Mesodermal cell (in vitro differentiated cells): ENCODE measurements around the gene MAU2. TPM values are rescaled to one million over a fixed set of nuclear protein-coding genes. Genes with fewer than 3 reads are reported as not detected.

Experiments used
- H3K27ac ChIP-seq: 2 replicates; pipeline ENCODE4 v1.7.0; 2013; ENCODE audit warnings: mild to moderate bottlenecking, low read depth, low read length, moderate library complexity; ENCODE audit not compliant: severe bottlenecking
- H3K36me3 ChIP-seq: 2 replicates; pipeline ENCODE4 v1.7.1; 2013; ENCODE audit warnings: mild to moderate bottlenecking, low read length, moderate library complexity; ENCODE audit not compliant: control insufficient read depth, insufficient read depth
- H3K4me1 ChIP-seq: one replicate; pipeline ENCODE4 v1.7.1; 2013; ENCODE audit warnings: mild to moderate bottlenecking, low read length; ENCODE audit not compliant: insufficient read depth, control insufficient read depth, poor library complexity, severe bottlenecking
- H3K4me3 ChIP-seq: 2 replicates; pipeline ENCODE4 v1.7.0; 2013; ENCODE audit warnings: low read length, control low read depth, mild to moderate bottlenecking; ENCODE audit not compliant: insufficient read depth, poor library complexity, severe bottlenecking; ENCODE audit errors: extremely low read depth
- H3K9me3 ChIP-seq: 2 replicates; pipeline ENCODE4 v1.7.1; 2013; ENCODE audit warnings: mild to moderate bottlenecking, low read length, moderate library complexity; ENCODE audit not compliant: control insufficient read depth
- WGBS, 2 experiments: methylation state at CpG; one replicate each; pipeline ENCODE4 v1.1.5; 2013; ENCODE audit warnings: missing lambda C conversion rate in 2 of 2; ENCODE audit not compliant: insufficient coverage in 2 of 2; 5-methylcytosine and 5-hydroxymethylcytosine counted together
- polyA plus RNA-seq, 2 experiments: library from polyadenylated mRNA; stranded (reverse); fragments of 50-300 nt; gene quantifications; one replicate each; pipeline ENCODE4 v1.2.3, GENCODE V29; 2013

The MAU2 gene
- 29.7 TPM for polyA plus RNA-seq (2013, experiment 1 of 2)
- polyA plus RNA-seq (2013, experiment 2 of 2): 25.8 TPM

DNA sequence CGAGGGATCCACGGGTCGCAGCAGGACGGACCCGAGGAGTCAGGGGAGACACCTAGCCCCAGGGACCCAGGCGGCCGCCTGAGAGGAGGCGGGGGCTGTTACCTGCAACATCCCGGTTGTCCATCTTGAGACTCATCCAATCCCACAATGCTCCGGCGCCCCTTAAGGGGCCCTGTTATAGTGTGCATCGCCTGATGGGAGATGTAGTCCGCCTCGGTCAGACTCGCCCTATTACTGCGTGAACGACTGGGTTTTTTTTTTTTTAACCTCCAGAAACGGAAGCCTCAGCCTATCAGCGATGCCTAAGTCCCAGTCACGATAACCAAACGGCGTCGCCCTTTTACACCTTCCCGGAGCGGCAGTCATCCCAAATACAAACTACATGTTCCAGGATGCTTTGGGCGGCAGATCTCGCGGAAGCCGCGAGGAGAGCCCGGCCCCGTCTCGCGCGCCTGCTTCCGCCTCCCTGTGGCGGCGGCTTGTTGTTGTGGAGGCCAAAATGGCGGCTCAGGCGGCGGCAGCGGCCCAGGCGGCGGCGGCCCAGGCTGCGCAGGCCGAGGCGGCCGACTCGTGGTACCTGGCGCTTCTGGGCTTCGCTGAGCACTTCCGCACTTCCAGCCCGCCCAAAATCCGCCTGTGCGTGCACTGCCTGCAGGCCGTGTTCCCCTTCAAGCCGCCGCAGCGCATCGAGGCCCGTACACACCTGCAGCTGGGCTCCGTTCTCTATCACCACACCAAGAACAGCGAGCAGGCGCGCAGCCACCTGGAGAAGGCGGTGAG is at the start of gene MAU2, which contains the start of gene SUGP1:
Gene MAU2, plus strand, starts transcription at position 469 of the 780 bp plus-strand sequence. Its CDS starts 31 bp downstream, at position 500.
Gene SUGP1, minus strand, starts transcription at position 149 of the 780 bp plus-strand sequence. Its CDS starts 13 bp downstream, at position 136.
- Histone ChIP-seq H3K4me1 (peaks cover 11% of the 10 kb centered on the region), H3K36me3 (peaks cover 55% of the 10 kb centered on the region), H3K9me3 (no peaks in the 10 kb centered on the region), H3K4me3 (peak within 1 kb of the TSS; percentile 99), H3K27ac (peak within 1 kb of the TSS; percentile 93)
- WGBS, 2 experiments: 0 to 1% methylated on average over 48 to 53 of the region's 67 CpGs

GRCh38 chr19:19271828-19272599 is 48.6 kb upstream of the MAU2 start:
- peaks cover 17% of the 10 kb centered on the region for H3K36me3 ChIP-seq
- peaks cover 14% of the 10 kb centered on the region for H3K4me1 ChIP-seq
- H3K4me3 ChIP-seq: peak overlapping the region; percentile 41
- no peak overlapping the region for H3K27ac ChIP-seq
- no peaks in the 10 kb centered on the region for H3K9me3 ChIP-seq
- 96 to 97% methylated on average over 7 of the region's 8 CpGs for WGBS, 2 experiments

DNA sequence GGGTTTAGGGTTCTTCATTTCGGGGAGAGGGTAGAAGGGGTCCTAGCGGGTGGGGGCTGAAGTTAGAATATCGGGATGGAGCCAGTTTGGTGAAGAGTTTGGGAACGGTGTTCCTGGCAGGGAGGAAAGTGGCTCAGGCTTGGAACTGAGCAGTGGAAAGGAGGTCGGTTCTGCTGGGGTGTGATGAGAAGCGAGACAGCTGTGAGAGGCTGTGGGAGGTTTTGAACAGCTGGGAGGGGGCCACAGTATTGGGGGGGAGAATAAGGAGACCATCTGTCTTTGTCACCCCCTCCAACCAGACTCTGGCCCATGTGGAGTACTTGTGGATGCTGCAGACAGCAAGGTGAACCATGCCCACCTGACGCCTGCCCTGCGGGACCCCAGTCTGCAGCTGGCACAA is 46.5 kb upstream of the MAU2 start:
- H3K4me1 ChIP-seq: peaks cover 16% of the 10 kb centered on the region
- peaks cover 36% of the 10 kb centered on the region for H3K36me3 ChIP-seq
- no peaks in the 10 kb centered on the region for H3K9me3 ChIP-seq
- WGBS, 2 experiments: 85 to 100% methylated on average over 5 to 7 of the region's 8 CpGs
- no peak overlapping the region for H3K4me3 ChIP-seq
- H3K27ac ChIP-seq: no peak overlapping the region

DNA sequence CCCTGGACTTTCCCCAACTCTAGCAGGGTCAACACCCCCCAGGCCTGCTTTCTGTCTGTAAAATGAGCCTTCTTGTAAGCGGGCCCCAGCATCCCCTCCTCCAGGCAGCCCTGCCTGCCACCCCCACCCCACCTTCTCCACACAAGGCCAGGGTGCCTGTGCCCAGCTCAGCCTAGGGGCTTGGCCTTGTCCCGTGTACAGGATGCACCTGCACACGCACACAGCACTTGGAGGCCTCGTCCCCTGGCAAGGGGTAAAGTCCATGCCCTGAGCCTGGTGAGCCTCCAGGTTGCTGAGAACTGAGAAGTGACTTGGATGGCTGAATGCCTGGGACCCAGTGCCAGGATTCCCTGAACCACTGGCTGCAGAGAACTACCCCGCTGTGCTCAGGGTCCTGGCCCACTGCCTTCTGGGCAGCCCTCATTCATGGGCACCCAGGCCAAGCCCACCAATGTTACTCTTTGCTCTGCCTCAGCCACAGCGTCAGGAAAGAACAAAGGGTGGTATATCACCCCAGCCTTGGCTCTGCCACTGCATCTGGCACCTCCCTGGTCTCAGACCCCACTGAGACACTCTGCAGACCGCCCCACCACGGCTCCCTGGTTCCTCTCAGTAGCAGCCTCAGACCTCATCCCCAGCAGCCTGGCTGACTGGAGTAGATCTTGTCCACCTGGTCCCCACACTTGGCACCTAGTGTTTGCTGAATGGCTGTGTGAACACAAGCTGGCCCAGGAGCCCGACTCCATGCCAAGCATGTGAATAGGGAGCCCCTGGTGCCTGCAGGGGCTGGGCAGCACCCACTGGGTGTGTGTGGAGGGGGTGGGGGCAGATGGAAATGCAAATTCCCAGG is 45.7 kb upstream of the MAU2 start:
- H3K4me3 ChIP-seq: no peak overlapping the region
- H3K36me3 ChIP-seq: peaks cover 44% of the 10 kb centered on the region
- H3K4me1 ChIP-seq: peaks cover 16% of the 10 kb centered on the region
- no peak overlapping the region for H3K27ac ChIP-seq
- H3K9me3 ChIP-seq: no peaks in the 10 kb centered on the region
- WGBS, 2 experiments: 91 to 94% methylated on average over 7 to 9 of the region's 9 CpGs

GRCh38 chr19:19276386-19276785 is 44.2 kb upstream of the MAU2 start:
- peak overlapping the region; percentile 91 for H3K27ac ChIP-seq
- H3K4me3 ChIP-seq: no peak overlapping the region
- no peaks in the 10 kb centered on the region for H3K9me3 ChIP-seq
- peaks cover 59% of the 10 kb centered on the region for H3K36me3 ChIP-seq
- peaks cover 16% of the 10 kb centered on the region for H3K4me1 ChIP-seq
- 82 to 89% methylated on average over 7 to 12 of the region's 12 CpGs for WGBS, 2 experiments

DNA sequence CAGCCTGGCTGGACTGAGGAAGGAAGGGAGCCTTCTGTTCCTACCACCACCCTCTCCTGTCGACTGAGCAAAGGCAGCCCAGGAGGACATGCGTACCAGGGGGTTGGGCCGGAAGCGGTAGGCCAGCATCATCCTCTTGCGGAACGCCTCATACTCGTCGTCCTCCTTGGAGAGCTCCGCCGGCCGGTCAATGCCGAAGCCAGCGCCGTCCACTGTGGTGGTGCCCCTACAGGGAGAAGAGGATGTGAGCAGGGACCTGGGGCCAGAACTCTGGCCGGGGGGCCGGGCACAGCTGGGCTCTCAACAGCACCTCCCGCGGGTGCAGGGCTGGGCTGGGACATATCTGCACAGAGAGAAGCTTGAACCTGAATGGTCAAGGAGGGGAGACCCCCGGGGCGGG is 43.8 kb upstream of the MAU2 start:
- Histone ChIP-seq H3K4me1 (peaks cover 16% of the 10 kb centered on the region), H3K9me3 (no peaks in the 10 kb centered on the region), H3K27ac (peak overlapping the region; percentile 91), H3K4me3 (no peak overlapping the region), H3K36me3 (peaks cover 63% of the 10 kb centered on the region)
- 96 to 98% methylated on average over 15 to 16 of the region's 20 CpGs for WGBS, 2 experiments

- Histone ChIP-seq H3K9me3 (no peaks in the 10 kb centered on the region), H3K4me1 (peaks cover 12% of the 10 kb centered on the region), H3K4me3 (no peak overlapping the region), H3K36me3 (peaks cover 73% of the 10 kb centered on the region), H3K27ac (no peak overlapping the region)
- WGBS, 2 experiments: 96 to 97% methylated on average over 7 of the region's 7 CpGs
Measured at GRCh38 chr19:19278315-19278714, 42.3 kb upstream of the MAU2 start.

DNA sequence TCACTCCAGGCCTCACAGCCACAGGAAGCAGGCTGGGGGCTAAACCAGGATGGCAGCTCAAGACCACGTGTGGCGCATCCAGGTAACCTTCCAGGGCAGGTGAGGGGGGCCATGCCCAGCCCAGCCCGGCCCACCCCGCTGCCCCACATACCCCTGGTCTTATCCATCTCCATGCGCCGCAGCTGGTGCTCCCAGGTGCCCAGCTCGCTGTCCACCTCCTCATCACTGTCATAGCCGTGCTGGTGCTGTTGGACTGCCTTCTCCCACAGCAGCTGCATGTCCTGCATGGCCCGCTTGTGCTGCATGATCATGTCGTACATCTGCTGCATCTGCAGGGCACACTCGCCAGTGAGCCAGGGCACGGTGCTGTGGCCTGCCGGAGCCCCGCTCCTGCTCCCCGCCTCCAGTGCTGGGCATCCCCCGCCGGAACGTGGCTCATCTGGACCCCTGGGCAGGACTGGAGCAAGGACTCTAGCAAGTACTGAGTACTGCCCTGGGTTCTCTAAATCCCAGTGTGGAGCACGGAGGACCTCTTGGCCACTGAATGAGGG is 41.5 kb upstream of the MAU2 start:
- H3K27ac ChIP-seq: no peak overlapping the region
- WGBS, 2 experiments: 96 to 97% methylated on average over 16 to 19 of the region's 19 CpGs
- H3K9me3 ChIP-seq: no peaks in the 10 kb centered on the region
- H3K4me3 ChIP-seq: no peak overlapping the region
- peaks cover 80% of the 10 kb centered on the region for H3K36me3 ChIP-seq
- peaks cover 12% of the 10 kb centered on the region for H3K4me1 ChIP-seq

- H3K36me3 ChIP-seq: peaks cover 84% of the 10 kb centered on the region
- no peak overlapping the region for H3K27ac ChIP-seq
- no peak overlapping the region for H3K4me3 ChIP-seq
- peaks cover 12% of the 10 kb centered on the region for H3K4me1 ChIP-seq
- H3K9me3 ChIP-seq: no peaks in the 10 kb centered on the region
- WGBS, 2 experiments: 91 to 94% methylated on average over 16 of the region's 16 CpGs
Measured at GRCh38 chr19:19279853-19280252, 40.8 kb upstream of the MAU2 start.

DNA sequence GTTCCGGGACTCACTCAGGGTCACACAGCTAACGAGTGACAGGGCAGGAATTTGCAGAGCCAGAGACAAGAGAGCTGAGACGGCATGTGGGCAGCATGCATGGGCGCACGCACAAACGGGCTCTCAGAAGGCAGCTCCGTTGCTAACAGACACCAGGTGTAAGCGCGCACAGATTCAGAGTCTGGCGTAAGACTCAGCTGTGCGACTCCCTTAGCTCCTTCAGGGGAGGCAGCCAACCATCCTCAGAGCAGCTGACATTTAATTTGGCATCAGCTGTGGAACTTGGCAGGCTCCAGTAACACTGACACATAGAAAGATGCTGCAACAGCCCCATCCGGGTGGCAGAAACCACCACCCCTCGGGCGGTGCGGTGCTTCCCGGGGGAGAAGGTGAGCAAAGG is 40.1 kb upstream of the MAU2 start:
- 95 to 99% methylated on average over 16 of the region's 16 CpGs for WGBS, 2 experiments
- Histone ChIP-seq H3K36me3 (peaks cover 89% of the 10 kb centered on the region), H3K4me1 (peaks cover 12% of the 10 kb centered on the region), H3K4me3 (no peak overlapping the region), H3K9me3 (no peaks in the 10 kb centered on the region), H3K27ac (no peak overlapping the region)
